Loucy (cell line): ENCODE measurements around the gene UQCR11.

ENCODE experiments used
- H2AFZ ChIP-seq: fragments of 200-600 bp; sonication (generic); 2 replicates; pipeline ENCODE4 v1.6.0; 2016; ENCODE audit warnings: antibody characterized with exemption, mild to moderate bottlenecking, low read length, moderate library complexity
- H3F3A ChIP-seq: fragments of 200-600 bp; 2 replicates; pipeline ENCODE4 v1.6.0; 2016; ENCODE audit warnings: antibody characterized with exemption, low read depth, mild to moderate bottlenecking
- H3K27me3 ChIP-seq: fragments of 200-600 bp; sonication (generic); 2 replicates; pipeline ENCODE4 v1.6.1; 2014; ENCODE audit warnings: low read length, mild to moderate bottlenecking; ENCODE audit not compliant: insufficient read depth, poor library complexity, severe bottlenecking
- H3K36me3 ChIP-seq: fragments of 200-600 bp; sonication (generic); 2 replicates; pipeline ENCODE4 v1.6.1; 2016; ENCODE audit warnings: low read length; ENCODE audit not compliant: insufficient read depth
- H3K4me1 ChIP-seq: fragments of 200-600 bp; sonication (generic); 2 replicates; pipeline ENCODE4 v1.5.1; 2014; ENCODE audit warnings: low read length, mild to moderate bottlenecking; ENCODE audit not compliant: insufficient read depth, poor library complexity, severe bottlenecking
- H3K4me2 ChIP-seq: fragments of 200-600 bp; sonication (generic); 2 replicates; pipeline ENCODE4 v1.6.0; 2014; ENCODE audit warnings: antibody characterized with exemption, low read length, low read depth, mild to moderate bottlenecking; ENCODE audit not compliant: poor library complexity, severe bottlenecking
- H3K4me3 ChIP-seq: fragments of 200-600 bp; sonication (generic); 2 replicates; pipeline ENCODE4 v1.5.1; 2014; ENCODE audit warnings: low read length, mild to moderate bottlenecking, mixed read lengths; ENCODE audit not compliant: poor library complexity, severe bottlenecking
- H3K79me2 ChIP-seq: fragments of 200-600 bp; sonication (generic); 2 replicates; pipeline ENCODE4 v1.6.1; 2014; ENCODE audit warnings: low read length; ENCODE audit not compliant: insufficient read depth
- H3K9ac ChIP-seq: fragments of 200-600 bp; sonication (generic); 2 replicates; pipeline ENCODE4 v1.6.0; 2014; ENCODE audit warnings: mild to moderate bottlenecking, low read depth, low read length, moderate library complexity; ENCODE audit not compliant: poor library complexity, severe bottlenecking
- H3K9me2 ChIP-seq: fragments of 200-600 bp; sonication (generic); replicated peaks from 2 replicates; pipeline ENCODE4 v1.6.1; 2016; ENCODE audit warnings: low read depth, low read length, mixed read lengths
- H3K9me3 ChIP-seq: fragments of 200-600 bp; sonication (generic); 2 replicates; pipeline ENCODE4 v1.6.1; 2014; ENCODE audit warnings: mild to moderate bottlenecking, antibody characterized with exemption, low read length, low read depth; ENCODE audit not compliant: insufficient read depth
- H4K20me1 ChIP-seq: fragments of 200-600 bp; sonication (generic); 2 replicates; pipeline ENCODE4 v1.6.0; 2014; ENCODE audit warnings: antibody characterized with exemption, low read length, mild to moderate bottlenecking; ENCODE audit not compliant: insufficient read depth, poor library complexity, severe bottlenecking
- CTCF ChIP-seq: fragments of 200-600 bp; sonication (generic); conservative IDR thresholded peaks from 2 replicates; pipeline ENCODE4 v1.5.1; 2014; ENCODE audit warnings: mild to moderate bottlenecking, antibody characterized with exemption, low read length
- EZH2phosphoT487 ChIP-seq: fragments of 200-600 bp; IDR thresholded peaks from 2 replicates; pipeline ENCODE4 v1.6.1; 2018; ENCODE audit warnings: antibody characterized with exemption, mild to moderate bottlenecking, moderate library complexity, borderline replicate concordance

Gene UQCR11

GRCh38 chr19:1633269-1633826 is 28.1 kb upstream of the UQCR11 start:
- no peaks in the 10 kb centered on the region for H3F3A ChIP-seq
- H2AFZ ChIP-seq = no peak overlapping the region
- H3K4me3 ChIP-seq = no peak overlapping the region
- no peaks in the 10 kb centered on the region for H3K27me3 ChIP-seq
- H3K4me1 ChIP-seq = no peaks in the 10 kb centered on the region
- H3K4me2 ChIP-seq = no peak overlapping the region
- no peaks in the 10 kb centered on the region for H3K9me3 ChIP-seq
- H4K20me1 ChIP-seq = peaks cover 66% of the 10 kb centered on the region
- H3K79me2 ChIP-seq = peaks cover 76% of the 10 kb centered on the region
- peaks cover 71% of the 10 kb centered on the region; the same call in 1 of the 2 replicates for H3K36me3 ChIP-seq
- no peak overlapping the region for H3K9ac ChIP-seq
- no peak for TF ChIP-seq CTCF
- no peak for TF ChIP-seq EZH2phosphoT487
- no peaks in the 10 kb centered on the region for H3K9me2 ChIP-seq

GRCh38 chr19:1632462-1633268 is 27.4 kb upstream of the UQCR11 start:
- Histone ChIP-seq H3K4me2 (no peak overlapping the region), H3K4me1 (no peaks in the 10 kb centered on the region), H3K9me2 (no peaks in the 10 kb centered on the region), H2AFZ (no peak overlapping the region), H3F3A (no peaks in the 10 kb centered on the region), H3K36me3 (peaks cover 65% of the 10 kb centered on the region; the same call in 1 of the 2 replicates), H3K79me2 (peaks cover 69% of the 10 kb centered on the region), H4K20me1 (peaks cover 60% of the 10 kb centered on the region), H3K27me3 (no peaks in the 10 kb centered on the region), H3K9ac (no peak overlapping the region), H3K4me3 (no peak overlapping the region), H3K9me3 (no peaks in the 10 kb centered on the region)
- no peak for TF ChIP-seq CTCF
- no peak for TF ChIP-seq EZH2phosphoT487

GRCh38 chr19:1631557-1632100 is 26.4 kb upstream of the UQCR11 start:
- H3F3A ChIP-seq = no peaks in the 10 kb centered on the region
- no peak for TF ChIP-seq CTCF
- no peak for TF ChIP-seq EZH2phosphoT487
- H3K9ac ChIP-seq = no peak overlapping the region
- no peak overlapping the region for H3K4me3 ChIP-seq
- H3K36me3 ChIP-seq = peaks cover 68% of the 10 kb centered on the region; the same call in 1 of the 2 replicates
- H3K4me2 ChIP-seq = no peak overlapping the region
- no peaks in the 10 kb centered on the region for H3K9me3 ChIP-seq
- no peaks in the 10 kb centered on the region for H3K4me1 ChIP-seq
- H3K79me2 ChIP-seq = peaks cover 59% of the 10 kb centered on the region
- peaks cover 57% of the 10 kb centered on the region for H4K20me1 ChIP-seq
- no peaks in the 10 kb centered on the region for H3K9me2 ChIP-seq
- H3K27me3 ChIP-seq = no peaks in the 10 kb centered on the region
- no peak overlapping the region for H2AFZ ChIP-seq
